CD1c-positive myeloid dendritic cell (primary cell): ENCODE measurements around the gene SLF1.

Experiments
- DNase-seq: peaks from one replicate; pipeline ENCODE4 v3.0.0-alpha.2; 2016; ENCODE audit errors: extremely low spot score

SLF1 gene

DNA sequence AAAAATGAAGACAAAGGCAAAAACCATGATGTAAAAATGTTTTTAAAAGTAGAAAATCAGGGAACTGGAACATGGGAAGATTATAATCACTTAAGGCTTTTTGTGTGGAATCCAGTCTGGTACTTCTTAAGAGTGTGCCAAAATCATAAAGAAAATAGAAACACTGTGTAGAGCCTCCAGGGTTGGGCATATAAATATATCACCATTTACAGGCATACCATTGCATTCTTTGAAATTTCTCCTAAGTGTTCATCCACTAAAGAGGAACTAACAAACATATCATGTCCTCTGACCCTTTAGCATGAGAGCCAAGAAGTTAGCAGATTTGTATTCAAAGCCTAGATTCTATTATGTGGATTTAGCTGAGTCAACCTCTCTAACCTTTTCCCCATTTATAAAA, 93.3 kb downstream of the SLF1 start:
- no peak for DNase-seq

DNA sequence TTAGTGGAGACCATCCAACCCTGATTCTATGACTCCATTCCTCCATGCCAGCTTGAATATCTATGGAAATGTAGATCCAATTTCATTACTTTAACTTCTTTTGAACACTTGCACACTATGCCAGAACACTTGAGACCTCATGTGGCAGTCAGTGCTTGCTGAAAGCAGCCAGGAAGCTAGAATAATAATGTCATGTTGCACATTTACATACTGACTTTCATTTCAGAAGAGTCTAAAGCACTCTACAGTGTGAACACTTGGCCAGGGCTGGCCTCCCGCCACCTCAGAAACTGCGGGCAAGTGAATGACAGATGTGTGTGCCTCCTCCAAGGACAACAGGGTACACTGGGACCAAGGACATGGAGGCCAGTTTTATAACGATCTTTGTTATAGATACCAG, 97.3 kb downstream of the SLF1 start:
- no peak for DNase-seq

DNA sequence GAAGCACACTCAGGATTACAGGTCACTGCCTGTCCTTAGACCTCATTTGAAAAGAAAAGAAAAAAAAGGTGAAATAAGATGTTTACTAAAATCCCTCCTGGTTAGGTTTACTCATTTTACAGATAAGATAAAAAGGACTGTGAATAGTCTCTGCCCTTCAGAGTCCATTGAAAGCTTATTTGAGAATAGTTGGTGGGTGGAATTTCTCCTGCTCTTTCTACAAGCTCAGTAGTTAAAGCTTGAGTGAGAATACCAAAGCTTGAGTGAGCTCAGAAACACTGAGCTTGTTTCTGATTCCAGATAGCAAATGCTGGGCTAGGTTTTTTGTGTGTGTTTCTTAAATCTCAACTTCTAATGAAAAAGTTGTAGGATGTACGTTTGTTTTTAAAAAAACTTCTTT, 106.7 kb downstream of the SLF1 start:
- DNase-seq = no peak

DNA sequence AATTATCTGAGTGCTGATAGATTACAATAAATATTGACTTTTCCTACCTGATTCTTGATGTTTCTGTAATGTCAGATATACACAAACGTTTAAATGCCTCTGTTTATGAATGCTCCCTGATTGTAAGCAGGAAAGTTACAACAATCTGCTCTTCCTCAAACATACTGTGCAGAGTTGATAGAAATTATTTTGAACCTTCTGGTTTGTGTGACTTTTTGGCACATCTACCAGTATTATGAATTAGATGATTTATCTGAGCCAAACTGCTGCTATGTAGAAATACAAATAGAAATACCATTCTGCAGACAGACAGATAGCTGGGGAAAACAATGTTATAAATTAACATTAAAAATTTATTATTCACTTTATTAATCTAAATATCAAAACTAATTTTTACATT, 113.0 kb downstream of the SLF1 start:
- DNase-seq = no peak

DNA sequence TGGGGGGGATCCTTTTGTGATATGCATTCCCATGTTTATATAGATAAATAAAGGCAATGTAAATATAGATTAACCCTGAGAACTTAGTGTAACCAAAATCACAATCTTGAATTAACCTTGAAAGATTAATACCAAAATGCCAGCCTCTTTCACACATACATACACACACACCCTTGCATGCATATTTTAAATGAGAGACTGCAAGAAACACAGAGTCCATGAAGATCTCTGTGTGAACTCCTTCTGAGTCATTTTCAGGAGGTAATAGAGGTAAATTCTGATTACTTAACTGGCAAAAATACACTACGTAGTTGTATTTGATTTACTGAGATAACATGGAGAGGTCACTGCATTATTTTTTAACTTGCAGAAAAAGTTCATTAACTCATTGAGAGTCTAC, 118.0 kb downstream of the SLF1 start:
- DNase-seq = no peak

DNA sequence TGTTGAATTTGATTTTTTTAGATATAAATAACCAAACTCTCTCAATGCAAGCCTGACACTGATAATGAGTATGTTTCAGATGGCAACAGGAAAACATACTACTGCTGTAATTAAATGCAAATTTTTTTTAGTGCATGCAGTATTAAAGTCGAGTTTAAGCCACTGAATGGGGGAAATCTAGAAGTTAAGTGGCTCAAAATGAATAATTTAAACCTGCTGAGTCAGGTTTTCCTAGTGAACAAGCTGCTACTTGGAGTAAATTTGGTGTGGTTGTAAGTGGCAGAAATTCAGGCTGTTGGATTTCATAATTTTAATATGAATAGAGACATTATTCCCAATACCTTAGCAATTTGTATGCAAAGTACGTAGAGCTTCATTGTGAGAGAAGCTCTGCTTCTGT, 121.8 kb downstream of the SLF1 start:
- DNase-seq = no peak

DNA sequence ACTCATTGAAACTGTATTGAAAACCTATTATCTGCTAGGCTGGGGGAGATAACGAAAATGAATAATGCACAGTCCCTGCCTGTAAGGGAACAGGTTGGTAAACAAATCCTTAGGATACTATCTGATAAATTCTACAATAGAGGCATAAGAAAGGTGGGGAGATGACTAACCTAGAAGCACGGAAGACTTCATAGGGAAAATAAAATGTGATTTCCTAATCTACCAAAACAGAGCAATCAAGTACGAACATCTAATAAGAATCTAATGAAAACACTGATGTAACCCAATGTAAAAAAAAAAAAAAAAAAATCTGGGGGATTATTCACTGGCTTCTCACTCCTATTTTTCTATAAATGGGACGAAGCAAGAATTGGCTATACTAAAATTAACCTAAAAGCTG, 124.4 kb downstream of the SLF1 start:
- DNase-seq = no peak

DNA sequence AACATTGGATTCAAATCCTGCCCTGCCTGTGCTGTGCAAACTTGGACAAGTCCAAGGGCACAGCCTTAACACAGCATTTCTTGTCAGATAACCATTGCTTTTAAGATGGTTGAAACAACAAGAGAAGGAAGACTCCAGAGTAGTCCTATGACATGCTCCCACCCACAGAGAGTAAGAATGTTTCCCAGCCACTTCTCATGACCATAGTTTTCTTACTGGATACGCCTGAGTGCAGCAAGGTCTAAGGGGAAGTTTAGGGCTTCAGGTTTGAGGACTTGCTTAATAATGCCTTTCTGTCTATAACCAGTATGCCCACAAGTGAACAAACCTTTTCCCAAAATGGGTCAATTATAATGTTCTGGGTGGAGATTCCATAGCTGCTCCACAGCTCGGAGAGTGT, 126.4 kb downstream of the SLF1 start:
- no peak for DNase-seq

DNA sequence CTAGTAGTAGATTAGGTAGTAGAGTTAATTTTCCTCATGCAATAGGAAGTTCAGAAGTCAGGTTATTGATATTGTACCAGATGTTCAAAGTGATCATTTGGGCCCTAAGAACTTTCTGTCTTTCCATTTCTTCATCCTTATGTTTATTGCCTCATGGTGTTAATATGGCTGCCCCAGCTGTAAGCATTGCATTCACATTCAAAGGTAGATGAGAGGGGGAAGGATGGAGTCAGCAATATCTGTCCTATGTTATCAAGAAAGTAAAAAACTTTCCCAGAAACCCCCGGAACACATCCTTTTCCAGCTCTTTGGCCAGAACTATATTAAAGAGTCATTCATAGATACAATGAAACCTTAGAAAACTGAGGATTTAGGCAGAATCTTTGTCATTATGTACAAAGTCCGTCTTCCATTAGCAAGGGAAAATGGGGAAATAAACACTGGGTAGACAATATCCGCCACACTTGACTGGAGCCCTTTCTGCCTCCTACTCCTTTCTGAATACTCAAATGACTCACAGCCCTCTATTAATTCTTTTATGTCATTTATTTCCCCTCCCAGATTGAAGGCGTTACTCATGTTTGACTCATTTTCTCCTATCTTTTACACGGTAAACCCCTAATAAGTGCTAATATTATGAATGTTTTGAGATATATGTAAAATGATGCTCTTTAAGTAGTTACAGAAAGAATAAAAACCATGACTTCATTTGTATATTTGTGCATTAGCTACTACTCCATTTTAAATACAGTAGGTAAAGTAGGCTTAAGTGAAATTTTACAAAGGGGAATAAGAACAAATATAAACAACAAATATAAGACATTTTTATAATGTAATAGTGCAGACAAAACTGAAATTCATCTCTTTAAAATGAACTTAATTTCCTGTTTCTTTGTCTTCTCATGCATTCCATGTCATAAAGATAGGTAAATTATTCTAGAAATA, 127.6 kb downstream of the SLF1 start:
- peak; percentile 63 for DNase-seq

DNA sequence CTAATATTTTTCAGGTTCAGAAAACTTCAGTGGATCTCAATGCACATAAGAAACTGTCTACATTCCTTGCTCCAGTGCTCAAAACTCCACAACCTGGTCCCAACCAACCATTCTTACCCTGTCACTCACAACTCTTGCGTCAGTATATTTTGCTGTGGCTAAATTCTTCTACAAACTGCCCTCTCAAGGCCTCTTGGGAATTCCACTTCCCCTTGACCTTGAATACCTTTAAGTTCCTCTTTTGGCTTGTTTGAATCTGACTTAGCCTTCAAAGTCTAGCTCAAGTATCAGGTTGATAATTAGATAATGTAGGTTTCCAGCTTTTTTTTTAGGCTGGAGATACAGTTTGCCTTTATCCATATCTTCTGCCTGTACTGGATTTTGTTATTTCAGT, 128.3 kb downstream of the SLF1 start:
- DNase-seq = peak; percentile 56
